HEK293 (cell line): ENCODE results near the gene BST1.

ENCODE experiments used
- SETDB1 ChIP-seq: IDR thresholded peaks from one replicate; pipeline ENCODE4 v1.6.1; 2017; ENCODE audit warnings: mild to moderate bottlenecking, low read length, moderate library complexity, mixed read lengths; ENCODE audit not compliant: insufficient read length
- ZBTB8A ChIP-seq: fragments of 450-650 bp; formaldehyde crosslinking; IDR thresholded peaks from 2 replicates; pipeline ENCODE4 v1.5.1; 2016; ENCODE audit warnings: missing biosample characterization, missing genetic modification characterization
- ZNF549 ChIP-seq: fragments of 450-650 bp; IDR thresholded peaks from 2 replicates; pipeline ENCODE4 v1.5.1; 2018; ENCODE audit warnings: missing biosample characterization, missing genetic modification characterization, mild to moderate bottlenecking, inconsistent platforms, moderate library complexity
- ZNF843 ChIP-seq: fragments of 450-650 bp; formaldehyde crosslinking; IDR thresholded peaks from 2 replicates; pipeline ENCODE4 v1.5.1; 2016; ENCODE audit warnings: missing biosample characterization, missing genetic modification characterization
- TF ChIP-seq, protein P1 (sequence below): fragments of 450-650 bp; formaldehyde crosslinking; IDR thresholded peaks from 2 replicates; pipeline ENCODE4 v1.5.1; 2016; ENCODE audit warnings: missing biosample characterization, missing genetic modification characterization
- TF ChIP-seq, protein P2 (sequence below): fragments of 450-650 bp; formaldehyde crosslinking; IDR thresholded peaks from 2 replicates; pipeline ENCODE4 v1.5.1; 2016; ENCODE audit warnings: missing biosample characterization, missing genetic modification characterization

DNA sequence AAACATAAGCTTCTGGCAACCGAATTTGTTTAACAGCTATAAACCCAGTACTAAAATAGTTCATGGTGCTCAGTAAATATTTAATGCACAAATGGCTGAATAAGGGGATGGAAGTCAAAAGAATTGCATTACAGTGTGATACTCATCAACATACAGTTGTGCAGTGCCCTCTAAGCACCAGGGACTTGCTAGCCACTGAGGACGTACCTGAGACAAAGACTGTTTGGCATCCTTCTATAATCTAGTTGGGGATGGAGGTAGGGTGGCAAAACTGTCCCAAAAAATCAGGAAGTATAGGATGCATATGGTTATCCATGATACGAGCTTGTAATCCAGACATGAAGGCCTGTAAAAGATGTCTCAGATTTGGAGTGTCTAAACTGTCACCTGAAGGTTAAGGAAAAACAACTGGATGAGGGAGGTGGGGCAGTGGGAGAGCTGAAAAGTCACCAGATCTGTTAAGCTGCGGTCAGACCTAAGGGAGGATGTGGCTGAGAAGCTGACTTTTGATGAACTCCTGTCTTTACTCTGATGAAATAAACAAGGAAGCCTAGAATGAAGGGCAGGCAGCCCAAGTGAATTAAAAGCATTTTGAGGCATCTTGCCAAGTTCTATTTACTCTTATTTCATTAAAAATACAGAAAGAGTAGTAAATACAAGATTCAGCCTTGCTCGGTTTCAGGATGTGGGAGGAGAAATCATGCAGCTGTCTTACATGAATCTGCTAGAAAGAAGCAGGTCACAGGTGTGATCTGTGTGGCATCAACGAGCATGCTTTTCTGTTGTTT lies 63.2 kb downstream of the BST1 start:
- TF ChIP-seq, protein P1, sequence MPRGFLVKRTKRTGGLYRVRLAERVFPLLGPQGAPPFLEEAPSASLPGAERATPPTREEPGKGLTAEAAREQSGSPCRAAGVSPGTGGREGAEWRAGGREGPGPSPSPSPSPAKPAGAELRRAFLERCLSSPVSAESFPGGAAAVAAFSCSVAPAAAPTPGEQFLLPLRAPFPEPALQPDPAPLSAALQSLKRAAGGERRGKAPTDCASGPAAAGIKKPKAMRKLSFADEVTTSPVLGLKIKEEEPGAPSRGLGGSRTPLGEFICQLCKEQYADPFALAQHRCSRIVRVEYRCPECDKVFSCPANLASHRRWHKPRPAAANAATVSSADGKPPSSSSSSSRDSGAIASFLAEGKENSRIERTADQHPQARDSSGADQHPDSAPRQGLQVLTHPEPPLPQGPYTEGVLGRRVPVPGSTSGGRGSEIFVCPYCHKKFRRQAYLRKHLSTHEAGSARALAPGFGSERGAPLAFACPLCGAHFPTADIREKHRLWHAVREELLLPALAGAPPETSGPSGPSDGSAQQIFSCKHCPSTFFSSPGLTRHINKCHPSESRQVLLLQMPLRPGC (tag by site-specific recombination) = no peak
- TF ChIP-seq ZBTB8A (tag by site-specific recombination) = no peak
- TF ChIP-seq, protein P2, sequence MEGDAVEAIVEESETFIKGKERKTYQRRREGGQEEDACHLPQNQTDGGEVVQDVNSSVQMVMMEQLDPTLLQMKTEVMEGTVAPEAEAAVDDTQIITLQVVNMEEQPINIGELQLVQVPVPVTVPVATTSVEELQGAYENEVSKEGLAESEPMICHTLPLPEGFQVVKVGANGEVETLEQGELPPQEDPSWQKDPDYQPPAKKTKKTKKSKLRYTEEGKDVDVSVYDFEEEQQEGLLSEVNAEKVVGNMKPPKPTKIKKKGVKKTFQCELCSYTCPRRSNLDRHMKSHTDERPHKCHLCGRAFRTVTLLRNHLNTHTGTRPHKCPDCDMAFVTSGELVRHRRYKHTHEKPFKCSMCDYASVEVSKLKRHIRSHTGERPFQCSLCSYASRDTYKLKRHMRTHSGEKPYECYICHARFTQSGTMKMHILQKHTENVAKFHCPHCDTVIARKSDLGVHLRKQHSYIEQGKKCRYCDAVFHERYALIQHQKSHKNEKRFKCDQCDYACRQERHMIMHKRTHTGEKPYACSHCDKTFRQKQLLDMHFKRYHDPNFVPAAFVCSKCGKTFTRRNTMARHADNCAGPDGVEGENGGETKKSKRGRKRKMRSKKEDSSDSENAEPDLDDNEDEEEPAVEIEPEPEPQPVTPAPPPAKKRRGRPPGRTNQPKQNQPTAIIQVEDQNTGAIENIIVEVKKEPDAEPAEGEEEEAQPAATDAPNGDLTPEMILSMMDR (tag by site-specific recombination) = no peak
- no peak for TF ChIP-seq ZNF549 (tag by site-specific recombination)
- no peak for TF ChIP-seq ZNF843 (tag by site-specific recombination)
- no peak for TF ChIP-seq SETDB1
